Heart left ventricle (tissue), 16 donors: ENCODE results near the gene GAB3. TPM values are rescaled to one million over a fixed set of nuclear protein-coding genes. Genes with fewer than 3 reads are reported as not detected.
A peak's percentile ranks its signal among the peaks of the same experiment; 100 is the strongest.

Source experiments
- ATAC-seq, 4 donors: fragments of 200-7000 bp; cut with Tn5 transposase; one replicate each; pipeline ENCODE4 v1.9.1; 2020 to 2022; ENCODE audit warnings: moderate library complexity in 4 of 4, mild to moderate bottlenecking in 3 of 4, moderate number of reproducible peaks in 1 of 4
- DNase-seq, 5 donors: peaks; one replicate each; pipeline ENCODE4 v3.0.0-alpha.2; 2020
- H3K27ac ChIP-seq, 12 donors: fragments of 200-600 bp; sonication (generic) in 4 of 12; one replicate each; pipeline versions ENCODE4 v1.5.0 to v1.8.0; 2016 to 2022; ENCODE audit warnings: mild to moderate bottlenecking in 2 of 12
- H3K27me3 ChIP-seq, 9 donors: fragments of 200-600 bp; sonication (generic) in 2 of 9; one replicate each; pipeline versions ENCODE4 v1.5.1 to v1.8.0; 2016 to 2022; ENCODE audit warnings: mild to moderate bottlenecking in 3 of 9
- H3K36me3 ChIP-seq, 9 donors: fragments of 200-600 bp; sonication (generic) in 2 of 9; one replicate each; pipeline versions ENCODE4 v1.5.0 to v1.8.0; 2018 to 2022; ENCODE audit warnings: mild to moderate bottlenecking in 2 of 9
- H3K4me1 ChIP-seq, 12 donors: fragments of 200-600 bp; sonication (generic) in 4 of 12; one replicate each; pipeline versions ENCODE4 v1.5.0 to v1.8.0; 2016 to 2022; ENCODE audit warnings: mild to moderate bottlenecking in 3 of 12
- H3K4me3 ChIP-seq, 12 donors: fragments of 200-600 bp; sonication (generic) in 4 of 12; one replicate each; pipeline versions ENCODE4 v1.5.0 to v1.8.0; 2017 to 2022; ENCODE audit warnings: mild to moderate bottlenecking in 9 of 12, moderate library complexity in 4 of 12
- H3K9me3 ChIP-seq, 12 donors: fragments of 200-600 bp; sonication (generic) in 4 of 12; one replicate each; pipeline versions ENCODE4 v1.5.0 to v1.8.0; 2016 to 2022; ENCODE audit warnings: mild to moderate bottlenecking in 1 of 12
- CTCF ChIP-seq, 12 donors: fragments of 200-600 bp; sonication (generic) in 4 of 12; IDR thresholded peaks; one replicate each; pipeline versions ENCODE4 v1.5.0 to v1.8.0; 2018 to 2022; ENCODE audit warnings: antibody characterized with exemption in 12 of 12, mild to moderate bottlenecking in 5 of 12
- POLR2A ChIP-seq, 2 donors: fragments of 450-650 bp; IDR thresholded peaks; one replicate each; pipeline ENCODE4 v1.6.1; 2017; ENCODE audit warnings: antibody characterized with exemption in 2 of 2, mild to moderate bottlenecking in 2 of 2, moderate library complexity in 2 of 2
- WGBS, 4 donors: extraction: QIAGEN DNeasy Blood & Tissue Kit in 2 of 4; methylation state at CpG; one replicate each; pipeline versions ENCODE4 v1.1.5 to v1.1.7; 2013 to 2018; 5-methylcytosine and 5-hydroxymethylcytosine counted together
- intact Hi-C, 10 donors: fragments of 100-400 bp; cut with DNase I; formaldehyde crosslinking; loops; one replicate each; pipeline versions ENCODE4 v1.11.1 to v1.14.2; 2022
- polyA plus RNA-seq, 2 donors: library from polyadenylated mRNA; stranded (reverse); fragments of 200-250 nt; gene quantifications; one replicate each; pipeline ENCODE4 v1.2.3, GENCODE V29; 2013
- total RNA-seq, 9 donors: library from RNA; depleted of rRNA in 2 of 9; stranded (reverse); fragments of >200 nt in 2 of 9; fragmentation: NEBNext Ultra II Directional in 3 of 9; extraction: Animal tissue kit (Norgen Biotek cat#: 25700) in 3 of 9; gene quantifications; one replicate each; pipeline versions ENCODE4 v1.1.0 to v1.2.4, GENCODE V29; 2016 to 2023
- donor health status: ischemic (EF 13 %, LVEDD 7.1; RV severe dilation, severe dysfunction).
- donor health status: healthy with polysubstance abuse.
- donor health status: DM: no; HTN: yes; CAD: no.
- donor health status: DM: no; HTN: no; CAD: no.
- donor health status: ischemic (EF 25% LVEDD 6.9; RV normal size, moderate dysfunction).
- donor health status: ischemic (EF 25% LVEDD 5.7; RV mildly dilated, moderate dysfunction).
- donor health status: healthy.
- donor health status: DM: yes; HTN: yes; CAD: no.
- donor health status: ischemic (EF 35%, LVEDD 5.7; RV mildly dilated, moderate dysfunction).
- donor health status: nonischemic (EF 11% LVEDD 7.7; RV severe dilation, severe dysfunction).
- donor health status: DM: yes; HTN: yes; CAD: no.
- donor health status: PGD.
- donor health status: ischemic (EF 29% LVEDD 5.4; RV normal size, mild dysfunction).
- donor health status: nonischemic (EF 23%, LVEDD 6.1; RV moderate dilation, normal function).

Gene GAB3
- total and polyA plus RNA-seq, 11 donors, result 7.2 to 29.0 (median 18.4) TPM

- intact Hi-C loops, result no loop called here
- Histone ChIP-seq H3K27ac (no peak overlapping the region), H3K27me3 (peaks cover 0 to 6% (median 0%) of the 10 kb centered on the region in 9 donors), H3K4me3 (no peak overlapping the region), H3K4me1 (peaks cover 0 to 4% (median 0%) of the 10 kb centered on the region in 12 donors), H3K9me3 (peaks cover 0 to 6% (median 0%) of the 10 kb centered on the region in 12 donors), H3K36me3 (peaks cover 0 to 65% (median 50%) of the 10 kb centered on the region in 9 donors)
- TF ChIP-seq CTCF (IDR thresholded peaks at IDR 0.05), result no peak
- TF ChIP-seq POLR2A (IDR thresholded peaks at IDR 0.05), result no peak
- 82 to 99% (median 92%) methylated on average over 2 of the region's 2 CpGs for WGBS, 4 donors
- ATAC-seq, result no peak
- DNase-seq, result no peak
Observed at GRCh38 chrX:154776753-154777152, 25.9 kb upstream of the GAB3 start.

GRCh38 chrX:154775419-154776349 is 24.8 kb upstream of the GAB3 start:
- intact Hi-C loops, result no loop called here
- peaks cover 0 to 4% (median 0%) of the 10 kb centered on the region in 12 donors for H3K4me1 ChIP-seq
- DNase-seq (peak in 4 of 5 donors; percentile 22 to 48 (median 33)), ATAC-seq (peak in 3 of 4 donors; percentile 80 to 91 (median 86))
- H3K36me3 ChIP-seq, result peaks cover 0 to 75% (median 57%) of the 10 kb centered on the region in 9 donors
- 63 to 74% (median 71%) methylated on average over 15 of the region's 15 CpGs for WGBS, 4 donors
- H3K4me3 ChIP-seq, result no peak overlapping the region
- TF ChIP-seq CTCF (IDR thresholded peaks at IDR 0.05), result no peak
- no peak for TF ChIP-seq POLR2A (IDR thresholded peaks at IDR 0.05)
- no peak overlapping the region for H3K27ac ChIP-seq
- peaks cover 0 to 6% (median 0%) of the 10 kb centered on the region in 12 donors for H3K9me3 ChIP-seq
- peaks cover 0 to 6% (median 0%) of the 10 kb centered on the region in 9 donors for H3K27me3 ChIP-seq

- Histone ChIP-seq H3K9me3 (peaks cover 0 to 6% (median 0%) of the 10 kb centered on the region in 12 donors), H3K4me1 (peaks cover 0 to 4% (median 0%) of the 10 kb centered on the region in 12 donors), H3K27me3 (peaks cover 0 to 6% (median 0%) of the 10 kb centered on the region in 9 donors), H3K27ac (no peak overlapping the region), H3K36me3 (peaks cover 0 to 81% (median 66%) of the 10 kb centered on the region in 9 donors), H3K4me3 (no peak overlapping the region)
- 71 to 78% (median 73%) methylated on average over 5 of the region's 5 CpGs for WGBS, 4 donors
- intact Hi-C loops, result no loop called here
- TF ChIP-seq CTCF (IDR thresholded peaks at IDR 0.05) (no peak), POLR2A (IDR thresholded peaks at IDR 0.05) (no peak)
- ATAC-seq (no peak), DNase-seq (no peak)
Observed at GRCh38 chrX:154774622-154775021, 23.7 kb upstream of the GAB3 start.
